Activated B cell treated with CpG ODN at 0.5 μM for 24 hours (primary cell): ENCODE data around the gene MKLN1. TPM values are rescaled to one million over a fixed set of nuclear protein-coding genes. Genes with fewer than 3 reads are reported as not detected.

Experiments used
- ATAC-seq: fragments of 200-7000 bp; cut with Tn5 transposase; one replicate; pipeline ENCODE4 v1.10.0; 2021; ENCODE audit warnings: low read depth, mild to moderate bottlenecking, moderate library complexity
- CTCF ChIA-PET: fragments of 350-600 bp; sonication (Branson Sonifier 250); formaldehyde crosslinking; loops from one replicate; lab custom pipeline; 2021; ENCODE audit warnings: antibody characterized with exemption; lab: Charles Lee
- POLR2A ChIA-PET: fragments of 350-600 bp; sonication (Branson Sonifier 250); formaldehyde crosslinking; loops from one replicate; lab custom pipeline; 2021; ENCODE audit warnings: antibody characterized with exemption; lab: Charles Lee
- DNase-seq: peaks from one replicate; pipeline ENCODE4 v3.0.0; 2022
- H3K27ac Mint-ChIP-seq: one replicate; pipeline ENCODE4 v1.8.0; 2020; ENCODE audit warnings: mixed read lengths
- H3K27me3 Mint-ChIP-seq: one replicate; pipeline ENCODE4 v1.8.0; 2021; ENCODE audit warnings: mixed read lengths
- H3K36me3 Mint-ChIP-seq: one replicate; pipeline ENCODE4 v1.8.0; 2021; ENCODE audit warnings: low read depth, mixed read lengths
- H3K4me1 Mint-ChIP-seq: one replicate; pipeline ENCODE4 v1.8.0; 2021; ENCODE audit warnings: mixed read lengths
- H3K4me3 Mint-ChIP-seq: one replicate; pipeline ENCODE4 v1.8.0; 2020; ENCODE audit warnings: mild to moderate bottlenecking, mixed read lengths
- H3K9me3 Mint-ChIP-seq: one replicate; pipeline ENCODE4 v1.8.0; 2020; ENCODE audit warnings: mixed read lengths
- intact Hi-C: fragments of 100-400 bp; cut with micrococcal nuclease; formaldehyde crosslinking; loops from one replicate; pipeline ENCODE4 v1.15.1; 2024
- total RNA-seq: library from RNA; stranded (reverse); gene quantifications from 2 replicates; pipeline ENCODE4 v1.2.3, GENCODE V29; 2022
- TF ChIP-seq, protein P1 (sequence below): fragments of 200-600 bp; IDR thresholded peaks from one replicate; pipeline ENCODE4 v1.8.0; 2022; ENCODE audit warnings: antibody characterized with exemption, mild to moderate bottlenecking

MKLN1 gene
- total RNA-seq, 1 donor from 2014 or later, result 64.6 TPM

DNA sequence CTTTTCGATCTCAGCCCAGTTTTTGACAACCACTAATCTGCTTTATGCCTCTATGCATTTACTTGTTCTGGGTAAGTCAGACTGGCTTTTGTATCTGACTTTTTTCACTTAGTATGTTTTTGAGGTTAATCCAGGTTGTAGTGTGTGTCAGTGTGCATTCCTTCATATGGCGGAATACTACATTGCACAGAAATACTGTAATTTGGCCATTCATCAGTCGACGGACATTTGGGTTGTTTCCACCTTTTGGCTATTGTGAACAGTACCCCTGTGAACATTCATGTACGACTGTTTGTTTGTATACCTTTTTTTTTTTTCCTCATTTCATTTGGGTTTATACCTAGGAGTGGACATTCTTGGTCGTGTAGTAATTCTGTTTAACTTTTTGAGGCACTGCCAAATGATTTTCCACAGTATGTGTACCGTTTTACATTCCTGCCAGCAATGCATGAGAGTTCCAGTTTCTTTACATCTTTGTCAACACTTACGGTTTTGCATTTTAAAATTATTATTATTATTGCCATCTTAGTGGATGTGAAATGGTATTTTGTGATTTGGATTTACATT is 57.4 kb downstream of the MKLN1 start:
- Mint-ChIP-seq H3K4me1 (peaks cover 21% of the 10 kb centered on the region), H3K4me3 (no peak overlapping the region), H3K27me3 (no peaks in the 10 kb centered on the region), H3K36me3 (peaks cover 25% of the 10 kb centered on the region), H3K27ac (no peak overlapping the region), H3K9me3 (no peaks in the 10 kb centered on the region)
- intact Hi-C loops, result no loop called here
- ChIA-PET CTCF (no interaction called here), POLR2A (no interaction called here)
- ATAC-seq, result no peak
- TF ChIP-seq, protein P1, sequence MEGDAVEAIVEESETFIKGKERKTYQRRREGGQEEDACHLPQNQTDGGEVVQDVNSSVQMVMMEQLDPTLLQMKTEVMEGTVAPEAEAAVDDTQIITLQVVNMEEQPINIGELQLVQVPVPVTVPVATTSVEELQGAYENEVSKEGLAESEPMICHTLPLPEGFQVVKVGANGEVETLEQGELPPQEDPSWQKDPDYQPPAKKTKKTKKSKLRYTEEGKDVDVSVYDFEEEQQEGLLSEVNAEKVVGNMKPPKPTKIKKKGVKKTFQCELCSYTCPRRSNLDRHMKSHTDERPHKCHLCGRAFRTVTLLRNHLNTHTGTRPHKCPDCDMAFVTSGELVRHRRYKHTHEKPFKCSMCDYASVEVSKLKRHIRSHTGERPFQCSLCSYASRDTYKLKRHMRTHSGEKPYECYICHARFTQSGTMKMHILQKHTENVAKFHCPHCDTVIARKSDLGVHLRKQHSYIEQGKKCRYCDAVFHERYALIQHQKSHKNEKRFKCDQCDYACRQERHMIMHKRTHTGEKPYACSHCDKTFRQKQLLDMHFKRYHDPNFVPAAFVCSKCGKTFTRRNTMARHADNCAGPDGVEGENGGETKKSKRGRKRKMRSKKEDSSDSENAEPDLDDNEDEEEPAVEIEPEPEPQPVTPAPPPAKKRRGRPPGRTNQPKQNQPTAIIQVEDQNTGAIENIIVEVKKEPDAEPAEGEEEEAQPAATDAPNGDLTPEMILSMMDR, result no peak
- no peak for DNase-seq

GRCh38 chr7:131388126-131388525 is 60.5 kb downstream of the MKLN1 start:
- TF ChIP-seq, protein P1, result no peak
- DNase-seq (no peak), ATAC-seq (no peak)
- no peak overlapping the region for H3K27ac Mint-ChIP-seq
- H3K4me3 Mint-ChIP-seq, result no peak overlapping the region
- intact Hi-C loops, result no loop called here
- H3K27me3 Mint-ChIP-seq, result no peaks in the 10 kb centered on the region
- POLR2A ChIA-PET, result no interaction called here
- CTCF ChIA-PET, result no interaction called here
- H3K4me1 Mint-ChIP-seq, result peaks cover 11% of the 10 kb centered on the region
- peaks cover 24% of the 10 kb centered on the region for H3K36me3 Mint-ChIP-seq
- H3K9me3 Mint-ChIP-seq, result no peaks in the 10 kb centered on the region

- Mint-ChIP-seq H3K27ac (no peak overlapping the region), H3K36me3 (peaks cover 25% of the 10 kb centered on the region), H3K4me3 (no peak overlapping the region), H3K9me3 (no peaks in the 10 kb centered on the region), H3K27me3 (no peaks in the 10 kb centered on the region), H3K4me1 (no peaks in the 10 kb centered on the region)
- CTCF ChIA-PET, result no interaction called here
- DNase-seq (no peak), ATAC-seq (no peak)
- intact Hi-C loops, result no loop called here
- TF ChIP-seq, protein P1, result no peak
- POLR2A ChIA-PET, result no interaction called here
Observed at GRCh38 chr7:131390275-131390674, 62.6 kb downstream of the MKLN1 start.

GRCh38 chr7:131391145-131391544 is 63.5 kb downstream of the MKLN1 start:
- ATAC-seq, result no peak
- Mint-ChIP-seq H3K27me3 (no peaks in the 10 kb centered on the region), H3K4me1 (no peaks in the 10 kb centered on the region), H3K27ac (no peak overlapping the region), H3K36me3 (peaks cover 25% of the 10 kb centered on the region), H3K4me3 (no peak overlapping the region), H3K9me3 (no peaks in the 10 kb centered on the region)
- intact Hi-C loops, result no loop called here
- no peak for DNase-seq
- ChIA-PET POLR2A (interaction anchor here (0.6 kb wide), 1 partner anchor 284 kb away, joined by 3 read pairs; no protein-coding TSS in a partner anchor), CTCF (interaction anchor here (0.8 kb wide), 1 partner anchor 8 kb away, joined by 3 read pairs; no protein-coding TSS in a partner anchor)
- TF ChIP-seq, protein P1, result no peak

GRCh38 chr7:131400681-131401176 is 73.1 kb downstream of the MKLN1 start:
- Mint-ChIP-seq H3K4me1 (peaks cover 3% of the 10 kb centered on the region), H3K36me3 (peaks cover 60% of the 10 kb centered on the region), H3K4me3 (no peak overlapping the region), H3K27ac (no peak overlapping the region), H3K9me3 (peaks cover 7% of the 10 kb centered on the region), H3K27me3 (no peaks in the 10 kb centered on the region)
- no peak for ATAC-seq
- CTCF ChIA-PET, result no interaction called here
- TF ChIP-seq, protein P1, result no peak
- intact Hi-C loops, result no loop called here
- DNase-seq, result no peak
- POLR2A ChIA-PET, result no interaction called here
